Activated CD8-positive, alpha-beta memory T cell treated with anti-CD3 and anti-CD28 coated beads, Interleukin-2, amount 10 ng/mL, durations not matched to agents 7 days and 5 days (primary cell): Measurements from ENCODE around the gene CMKLR1. TPM values are rescaled to one million over a fixed set of nuclear protein-coding genes. Genes with fewer than 3 reads are reported as not detected.

Experiments used
- ATAC-seq: fragments of 150-1000 bp; cut with Tn5 transposase; one replicate; pipeline ENCODE4 v1.10.0; 2021; ENCODE audit warnings: moderate library complexity
- CTCF ChIA-PET: fragments of 350-600 bp; sonication (Branson Sonifier 250); formaldehyde crosslinking; loops from one replicate; lab custom pipeline; 2021; ENCODE audit warnings: antibody characterized with exemption; lab: Charles Lee
- DNase-seq: peaks from one replicate; pipeline ENCODE4 v3.0.0-alpha.2; 2020
- H3K27ac Mint-ChIP-seq: one replicate; pipeline ENCODE4 v1.8.0; 2021; ENCODE audit warnings: mild to moderate bottlenecking, mixed read lengths
- H3K27me3 Mint-ChIP-seq: one replicate; pipeline ENCODE4 v1.8.0; 2021; ENCODE audit warnings: mixed read lengths
- H3K36me3 Mint-ChIP-seq: one replicate; pipeline ENCODE4 v1.8.0; 2021; ENCODE audit warnings: mild to moderate bottlenecking, mixed read lengths
- H3K4me1 Mint-ChIP-seq: one replicate; pipeline ENCODE4 v1.8.0; 2021; ENCODE audit warnings: mixed read lengths
- H3K4me3 Mint-ChIP-seq: one replicate; pipeline ENCODE4 v1.8.0; 2021; ENCODE audit warnings: mild to moderate bottlenecking, moderate library complexity, mixed read lengths
- H3K9me3 Mint-ChIP-seq: one replicate; pipeline ENCODE4 v1.8.0; 2022; ENCODE audit warnings: low read depth, mixed read lengths
- total RNA-seq, 2 experiments: library from RNA; stranded (reverse); gene quantifications; one replicate each; pipeline ENCODE4 v1.2.3, GENCODE V29; 2021

CMKLR1 gene
- total RNA-seq, 2 experiments from 2014 or later = not detected

DNA sequence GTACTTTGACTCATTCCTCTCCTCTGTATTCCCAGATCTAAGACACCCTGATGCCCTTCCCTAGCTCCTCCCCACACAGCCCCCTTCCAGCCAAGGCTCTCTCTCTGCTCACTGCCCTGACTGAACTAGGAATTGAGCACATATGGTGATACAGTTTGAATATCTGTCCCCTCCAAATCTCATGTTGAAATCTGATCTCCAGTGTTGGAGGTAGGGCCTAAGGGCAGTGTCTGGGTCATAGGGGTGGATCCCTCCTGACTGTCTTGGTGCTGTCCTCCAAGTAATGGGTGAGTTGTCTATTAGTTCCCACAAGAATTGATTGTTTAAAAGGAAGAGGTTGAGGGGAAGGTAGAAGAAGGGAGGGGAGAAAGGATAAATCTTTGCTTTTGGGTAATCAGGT is 17.4 kb downstream of the CMKLR1 start:
- no peak overlapping the region for H3K4me3 Mint-ChIP-seq
- CTCF ChIA-PET = no interaction called here

GRCh38 chr12:108320507-108321293 is 18.4 kb downstream of the CMKLR1 start:
- ATAC-seq = no peak
- Mint-ChIP-seq H3K27ac (no peak overlapping the region), H3K4me3 (no peak overlapping the region), H3K9me3 (no peaks in the 10 kb centered on the region), H3K27me3 (peaks cover 10% of the 10 kb centered on the region), H3K36me3 (no peaks in the 10 kb centered on the region), H3K4me1 (no peaks in the 10 kb centered on the region)
- no peak for DNase-seq
- CTCF ChIA-PET = no interaction called here

More for the DNA sequence above, 17.4 kb downstream of the CMKLR1 start:
- Mint-ChIP-seq H3K27me3 (peaks cover 10% of the 10 kb centered on the region), H3K36me3 (no peaks in the 10 kb centered on the region), H3K4me1 (no peaks in the 10 kb centered on the region), H3K9me3 (no peaks in the 10 kb centered on the region), H3K27ac (no peak overlapping the region)
- DNase-seq (no peak), ATAC-seq (no peak)

GRCh38 chr12:108319277-108320234 is 19.6 kb downstream of the CMKLR1 start:
- peaks cover 10% of the 10 kb centered on the region for H3K27me3 Mint-ChIP-seq
- no peak overlapping the region for H3K27ac Mint-ChIP-seq
- ATAC-seq = no peak
- H3K4me3 Mint-ChIP-seq = no peak overlapping the region
- no peaks in the 10 kb centered on the region for H3K4me1 Mint-ChIP-seq
- no peaks in the 10 kb centered on the region for H3K36me3 Mint-ChIP-seq
- CTCF ChIA-PET = no interaction called here
- no peak for DNase-seq
- H3K9me3 Mint-ChIP-seq = no peaks in the 10 kb centered on the region

DNA sequence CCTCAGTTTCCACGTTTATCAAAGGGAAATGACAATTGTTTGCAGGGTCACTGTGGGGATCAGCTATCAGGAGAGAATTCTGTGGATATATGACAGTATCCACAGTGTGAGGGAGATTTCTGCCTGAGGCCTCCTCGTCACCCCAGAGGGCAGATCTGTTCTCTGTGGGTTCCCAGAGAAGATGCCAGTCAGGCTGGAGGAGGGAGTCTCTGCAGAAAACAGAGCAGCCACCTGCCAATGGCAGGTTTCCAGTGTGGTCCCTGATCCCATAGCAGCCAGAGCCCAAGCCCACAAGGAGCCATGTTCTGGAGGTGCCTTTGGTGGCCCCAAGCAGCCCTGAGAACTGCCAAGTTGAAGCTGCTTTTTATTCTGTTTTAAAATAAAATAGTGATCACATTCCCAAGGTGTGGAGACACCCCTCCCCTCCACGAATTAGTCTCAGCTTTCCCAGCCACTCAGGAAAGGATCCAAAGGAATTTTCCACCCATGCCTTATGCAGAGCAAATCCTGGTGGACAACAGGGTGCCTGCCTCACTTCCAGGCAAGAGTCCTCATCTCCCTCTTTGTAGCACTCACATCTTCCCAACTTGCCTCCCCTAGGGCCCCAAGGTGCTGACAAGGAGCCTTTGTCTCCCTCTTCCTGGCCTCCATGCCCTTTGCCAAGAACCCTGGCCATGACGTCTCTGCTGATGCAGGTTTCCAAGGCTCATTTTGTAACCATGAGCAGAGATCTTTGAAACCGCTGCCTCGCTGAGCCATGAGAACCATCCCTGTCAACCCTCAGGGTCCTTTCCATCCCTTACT is 20.4 kb downstream of the CMKLR1 start:
- no peaks in the 10 kb centered on the region for H3K36me3 Mint-ChIP-seq
- H3K4me1 Mint-ChIP-seq = peaks cover 7% of the 10 kb centered on the region
- no peak for ATAC-seq
- no peak overlapping the region for H3K27ac Mint-ChIP-seq
- no peak for DNase-seq
- peaks cover 10% of the 10 kb centered on the region for H3K27me3 Mint-ChIP-seq
- CTCF ChIA-PET = no interaction called here
- H3K9me3 Mint-ChIP-seq = no peaks in the 10 kb centered on the region
- no peak overlapping the region for H3K4me3 Mint-ChIP-seq

DNA sequence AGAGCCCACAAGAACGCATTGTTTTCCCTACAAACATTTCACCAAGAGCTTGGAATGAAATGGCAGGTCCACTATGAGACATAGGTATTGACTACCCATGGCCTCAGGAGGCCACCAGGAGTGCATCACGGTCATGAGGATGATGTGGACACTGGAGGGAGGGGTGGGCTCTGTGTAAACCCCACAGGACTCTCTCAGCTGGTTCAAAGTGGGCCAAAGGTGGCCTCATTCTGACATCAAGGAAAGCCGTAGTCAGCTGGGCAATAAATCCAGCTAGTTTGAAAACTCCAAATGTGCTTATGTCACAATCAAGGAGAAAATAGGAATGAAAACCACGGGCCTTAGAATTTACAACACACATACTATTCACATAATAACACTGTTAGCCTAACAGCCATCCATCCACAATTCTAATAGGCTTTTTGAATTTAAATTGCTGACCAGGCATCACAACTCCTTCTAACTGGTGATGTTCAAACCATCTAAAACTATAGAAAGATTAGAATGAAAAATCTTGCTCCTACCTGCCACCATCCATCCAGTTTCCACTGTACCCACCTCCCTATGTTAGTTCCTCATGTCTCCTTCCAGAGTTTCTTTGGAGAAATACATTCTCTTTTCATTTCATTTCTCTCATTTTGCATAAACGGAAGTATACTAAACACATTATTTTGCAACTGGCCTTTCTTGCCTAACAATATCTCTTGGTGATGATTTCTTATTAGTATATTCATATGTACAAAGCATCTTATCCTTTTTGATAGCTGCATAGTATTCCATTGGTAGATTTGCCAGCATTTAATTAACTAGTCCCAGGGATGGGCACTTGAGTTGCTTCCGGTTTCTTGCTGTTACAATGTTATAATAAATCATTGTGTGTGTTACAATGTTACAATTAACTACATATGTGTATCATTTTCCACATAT is 21.5 kb downstream of the CMKLR1 start:
- no peak for ATAC-seq
- CTCF ChIA-PET = no interaction called here
- peaks cover 5% of the 10 kb centered on the region for H3K27me3 Mint-ChIP-seq
- H3K9me3 Mint-ChIP-seq = no peaks in the 10 kb centered on the region
- no peak for DNase-seq
- peaks cover 11% of the 10 kb centered on the region for H3K4me1 Mint-ChIP-seq
- H3K27ac Mint-ChIP-seq = no peak overlapping the region
- H3K4me3 Mint-ChIP-seq = no peak overlapping the region
- no peaks in the 10 kb centered on the region for H3K36me3 Mint-ChIP-seq

DNA sequence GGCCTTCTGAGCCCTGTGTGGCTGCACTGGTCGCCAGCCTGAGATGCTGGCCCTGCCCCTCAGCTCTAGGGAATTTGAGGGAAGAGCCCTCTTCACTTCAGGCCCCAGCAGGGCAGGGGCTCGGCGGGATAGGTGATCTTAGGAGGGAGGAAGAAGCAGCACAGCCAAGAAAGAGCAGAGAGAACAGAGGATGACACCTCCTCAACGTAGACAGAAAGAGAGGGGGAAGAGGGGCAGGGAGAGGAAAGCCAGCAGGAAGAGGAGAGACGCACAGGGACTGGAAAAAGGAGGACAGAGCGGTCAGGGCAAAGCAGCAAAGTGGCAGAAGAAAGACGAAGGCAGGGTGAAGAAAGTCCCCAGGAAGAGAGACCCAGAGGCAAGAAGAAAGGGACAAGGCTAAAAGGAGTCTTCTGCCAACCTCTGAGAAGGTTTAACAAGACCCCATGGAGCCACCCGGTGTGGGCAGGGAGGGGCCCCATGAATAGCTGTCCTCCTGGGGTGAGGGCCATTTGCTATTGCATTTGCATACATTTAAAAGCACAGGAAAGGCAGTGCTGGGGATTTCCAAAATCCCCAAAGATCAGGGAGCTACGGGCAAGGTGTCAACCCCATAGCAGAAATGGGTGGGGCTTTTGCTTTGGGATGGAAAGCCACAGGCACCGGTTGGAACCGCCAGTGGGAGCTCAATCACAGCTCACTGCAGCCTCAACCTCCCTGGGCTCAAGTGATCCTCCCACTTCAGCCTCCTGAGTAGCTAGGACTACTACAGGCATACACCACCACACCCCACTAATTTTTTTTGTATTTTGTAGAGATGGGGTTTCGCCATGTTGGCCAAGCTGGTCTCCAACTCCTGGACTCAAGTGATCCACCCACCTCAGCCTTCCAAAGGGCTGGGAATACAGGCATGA is 22.7 kb downstream of the CMKLR1 start:
- Mint-ChIP-seq H3K27me3 (peaks cover under 1% of the 10 kb centered on the region), H3K27ac (no peak overlapping the region), H3K4me3 (no peak overlapping the region), H3K4me1 (peaks cover 11% of the 10 kb centered on the region), H3K36me3 (no peaks in the 10 kb centered on the region), H3K9me3 (no peaks in the 10 kb centered on the region)
- CTCF ChIA-PET = interaction anchor here (1.0 kb wide), 1 partner anchor 19 kb away, joined by 3 read pairs; no protein-coding TSS in a partner anchor
- DNase-seq (no peak), ATAC-seq (no peak)

GRCh38 chr12:108315486-108316105 is 23.5 kb downstream of the CMKLR1 start:
- H3K4me3 Mint-ChIP-seq = no peak overlapping the region
- CTCF ChIA-PET = no interaction called here
- DNase-seq (no peak), ATAC-seq (no peak)
- H3K27me3 Mint-ChIP-seq = no peaks in the 10 kb centered on the region
- H3K27ac Mint-ChIP-seq = no peak overlapping the region
- no peaks in the 10 kb centered on the region for H3K9me3 Mint-ChIP-seq
- H3K36me3 Mint-ChIP-seq = no peaks in the 10 kb centered on the region
- H3K4me1 Mint-ChIP-seq = peaks cover 11% of the 10 kb centered on the region

- H3K36me3 Mint-ChIP-seq = no peaks in the 10 kb centered on the region
- H3K9me3 Mint-ChIP-seq = no peaks in the 10 kb centered on the region
- CTCF ChIA-PET = interaction anchor here (1.5 kb wide), 1 partner anchor 16 kb away, joined by 3 read pairs; no protein-coding TSS in a partner anchor
- H3K4me1 Mint-ChIP-seq = peaks cover 11% of the 10 kb centered on the region
- DNase-seq (peak; percentile 49), ATAC-seq (peak; percentile 66)
- H3K27ac Mint-ChIP-seq = peak overlapping the region; percentile 81
- H3K27me3 Mint-ChIP-seq = no peaks in the 10 kb centered on the region
- peak overlapping the region; percentile 27 for H3K4me3 Mint-ChIP-seq
These were observed 25.3 kb downstream of the CMKLR1 start for GRCh38 chr12:108313606-108314351.

DNA sequence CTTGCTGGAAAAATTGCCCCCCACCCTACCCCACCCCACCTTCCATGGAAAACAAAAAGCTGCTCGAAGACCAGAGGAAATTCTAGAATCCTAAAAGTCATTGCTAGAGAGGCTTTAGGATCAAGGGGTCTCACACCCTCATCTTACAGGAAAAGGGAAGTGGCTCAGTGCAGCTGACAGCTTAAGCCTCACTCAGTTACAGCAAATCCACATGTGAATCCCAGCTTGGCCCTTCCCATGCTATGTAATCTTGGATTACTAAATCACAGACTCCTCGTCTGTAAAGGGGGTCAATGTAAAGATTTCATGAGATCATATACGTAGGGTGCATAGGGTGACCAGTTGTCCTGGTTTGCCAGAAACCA is 25.9 kb downstream of the CMKLR1 start:
- Mint-ChIP-seq H3K4me3 (no peak overlapping the region), H3K4me1 (peaks cover 11% of the 10 kb centered on the region), H3K27me3 (no peaks in the 10 kb centered on the region), H3K36me3 (no peaks in the 10 kb centered on the region), H3K27ac (peak overlapping the region; percentile 81), H3K9me3 (no peaks in the 10 kb centered on the region)
- DNase-seq = no peak
- no peak for ATAC-seq
- CTCF ChIA-PET = no interaction called here

DNA sequence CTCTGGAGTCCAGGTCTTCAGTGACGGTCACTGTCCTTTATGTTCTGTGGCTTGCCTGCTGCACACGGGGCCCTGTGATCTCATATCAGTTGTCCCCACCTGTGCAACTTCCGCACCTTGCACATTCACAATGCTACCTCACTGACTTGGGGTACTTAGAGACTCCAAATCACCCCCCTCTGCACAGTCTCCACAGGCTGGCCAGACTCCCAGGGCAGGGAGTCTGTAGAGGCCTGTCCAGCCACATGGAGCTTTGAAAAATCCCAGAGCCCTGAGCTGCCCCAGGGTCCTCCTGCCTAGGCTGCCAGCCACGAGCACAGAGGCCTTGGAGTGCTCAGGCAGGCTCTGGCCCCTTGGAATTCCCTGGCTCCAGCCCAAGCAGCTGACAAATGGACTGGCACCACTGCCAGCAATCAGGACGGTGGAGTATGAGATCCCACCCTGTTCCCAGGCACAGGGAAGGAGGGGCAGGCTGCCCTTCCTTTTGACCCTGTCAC is 26.4 kb downstream of the CMKLR1 start:
- Mint-ChIP-seq H3K36me3 (no peaks in the 10 kb centered on the region), H3K4me3 (no peak overlapping the region), H3K9me3 (no peaks in the 10 kb centered on the region), H3K27ac (no peak overlapping the region), H3K4me1 (peaks cover 15% of the 10 kb centered on the region), H3K27me3 (no peaks in the 10 kb centered on the region)
- ATAC-seq = no peak
- DNase-seq = no peak
- CTCF ChIA-PET = no interaction called here
